Neural cell (in vitro differentiated cells): ENCODE results near the gene ESR1.

Experiments
- EP300 ChIP-seq: fragments of 450-650 bp; conservative IDR thresholded peaks from 2 replicates; pipeline ENCODE4 v1.6.1; 2014; ENCODE audit warnings: antibody characterized with exemption, mild to moderate bottlenecking, moderate library complexity; ENCODE audit not compliant: poor library complexity, severe bottlenecking
- EZH2 ChIP-seq: fragments of 200-600, 300-800 bp; shearing (Covaris generic), sonication (generic); IDR thresholded peaks from 2 replicates; pipeline ENCODE4 v1.6.1; 2014; ENCODE audit warnings: antibody characterized with exemption, low read length, borderline replicate concordance, mild to moderate bottlenecking; ENCODE audit not compliant: insufficient read depth, poor library complexity, severe bottlenecking
- MXI1 ChIP-seq: fragments of 450-650 bp; conservative IDR thresholded peaks from 2 replicates; pipeline ENCODE4 v1.6.1; 2014; ENCODE audit warnings: antibody characterized with exemption, mild to moderate bottlenecking; ENCODE audit not compliant: poor library complexity, severe bottlenecking
- POLR2AphosphoS5 ChIP-seq: IDR thresholded peaks from 2 replicates; pipeline ENCODE4 v1.6.1; 2012
- RAD21 ChIP-seq: fragments of 450-650 bp; conservative IDR thresholded peaks from 2 replicates; pipeline ENCODE4 v1.6.1; 2014; ENCODE audit warnings: antibody characterized with exemption, mild to moderate bottlenecking, moderate library complexity
- REST ChIP-seq: IDR thresholded peaks from 2 replicates; pipeline ENCODE4 v1.6.1; 2012; ENCODE audit warnings: borderline replicate concordance
- SMC3 ChIP-seq: fragments of 450-650 bp; conservative IDR thresholded peaks from 2 replicates; pipeline ENCODE4 v1.6.1; 2014; ENCODE audit warnings: antibody characterized with exemption, mild to moderate bottlenecking, moderate library complexity; ENCODE audit not compliant: poor library complexity
- TAF1 ChIP-seq: IDR thresholded peaks from 2 replicates; pipeline ENCODE4 v1.6.1; 2012; ENCODE audit warnings: low read depth
- TF ChIP-seq, protein P1 (sequence below): fragments of 450-650 bp; IDR thresholded peaks from 2 replicates; pipeline ENCODE4 v1.5.1; 2014; ENCODE audit warnings: antibody characterized with exemption, mild to moderate bottlenecking, moderate library complexity; ENCODE audit not compliant: poor library complexity, severe bottlenecking

DNA sequence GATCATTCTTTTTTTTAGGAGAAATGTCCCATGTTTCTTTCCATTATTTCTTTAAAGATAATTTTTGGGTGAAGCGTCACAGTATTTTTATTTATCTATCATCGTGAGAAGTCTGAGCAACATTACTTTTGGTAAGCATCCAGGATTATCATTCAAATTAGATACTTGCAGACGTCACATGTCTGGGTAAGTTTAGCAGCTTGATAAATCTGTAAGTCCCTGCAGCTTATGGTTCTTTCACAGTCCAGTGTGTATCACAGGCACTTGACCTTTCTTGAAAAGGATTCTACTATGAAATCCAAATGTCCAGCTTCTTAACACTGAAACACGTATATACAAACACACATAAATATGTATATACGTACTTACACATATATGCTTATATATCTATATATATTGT lies 359.4 kb downstream of the ESR1 start:
- no peak for TF ChIP-seq POLR2AphosphoS5
- TF ChIP-seq, protein P1, sequence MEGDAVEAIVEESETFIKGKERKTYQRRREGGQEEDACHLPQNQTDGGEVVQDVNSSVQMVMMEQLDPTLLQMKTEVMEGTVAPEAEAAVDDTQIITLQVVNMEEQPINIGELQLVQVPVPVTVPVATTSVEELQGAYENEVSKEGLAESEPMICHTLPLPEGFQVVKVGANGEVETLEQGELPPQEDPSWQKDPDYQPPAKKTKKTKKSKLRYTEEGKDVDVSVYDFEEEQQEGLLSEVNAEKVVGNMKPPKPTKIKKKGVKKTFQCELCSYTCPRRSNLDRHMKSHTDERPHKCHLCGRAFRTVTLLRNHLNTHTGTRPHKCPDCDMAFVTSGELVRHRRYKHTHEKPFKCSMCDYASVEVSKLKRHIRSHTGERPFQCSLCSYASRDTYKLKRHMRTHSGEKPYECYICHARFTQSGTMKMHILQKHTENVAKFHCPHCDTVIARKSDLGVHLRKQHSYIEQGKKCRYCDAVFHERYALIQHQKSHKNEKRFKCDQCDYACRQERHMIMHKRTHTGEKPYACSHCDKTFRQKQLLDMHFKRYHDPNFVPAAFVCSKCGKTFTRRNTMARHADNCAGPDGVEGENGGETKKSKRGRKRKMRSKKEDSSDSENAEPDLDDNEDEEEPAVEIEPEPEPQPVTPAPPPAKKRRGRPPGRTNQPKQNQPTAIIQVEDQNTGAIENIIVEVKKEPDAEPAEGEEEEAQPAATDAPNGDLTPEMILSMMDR: no peak
- TF ChIP-seq EP300: no peak
- no peak for TF ChIP-seq RAD21
- no peak for TF ChIP-seq TAF1
- no peak for TF ChIP-seq EZH2
- no peak for TF ChIP-seq MXI1
- no peak for TF ChIP-seq REST
- no peak for TF ChIP-seq SMC3
